Upper lobe of right lung (tissue), 1 donor: ENCODE measurements around the gene CYP24A1. TPM values are rescaled to one million over a fixed set of nuclear protein-coding genes. Genes with fewer than 3 reads are reported as not detected.

ENCODE experiments used
- ATAC-seq: fragments of 200-7000 bp; cut with Tn5 transposase; one replicate; pipeline ENCODE4 v1.9.1; 2020; ENCODE audit warnings: mild to moderate bottlenecking, moderate library complexity
- DNase-seq: peaks from one replicate; pipeline ENCODE4 v3.0.0-alpha.2; 2020
- H3K27ac ChIP-seq: fragments of 200-600 bp; one replicate; pipeline ENCODE4 v1.8.0; 2022
- H3K27me3 ChIP-seq: fragments of 200-600 bp; one replicate; pipeline ENCODE4 v1.8.0; 2022; ENCODE audit warnings: mild to moderate bottlenecking
- H3K36me3 ChIP-seq: fragments of 200-600 bp; one replicate; pipeline ENCODE4 v1.8.0; 2022
- H3K4me1 ChIP-seq: fragments of 200-600 bp; one replicate; pipeline ENCODE4 v1.8.0; 2022
- H3K4me3 ChIP-seq: fragments of 200-600 bp; one replicate; pipeline ENCODE4 v1.8.0; 2022; ENCODE audit warnings: mild to moderate bottlenecking
- H3K9me3 ChIP-seq: fragments of 200-600 bp; one replicate; pipeline ENCODE4 v1.8.0; 2022
- CTCF ChIP-seq: fragments of 200-600 bp; IDR thresholded peaks from one replicate; pipeline ENCODE4 v1.8.0; 2022; ENCODE audit warnings: antibody characterized with exemption
- intact Hi-C: fragments of 100-400 bp; cut with DNase I; formaldehyde crosslinking; loops from one replicate; pipeline ENCODE4 v1.11.0; 2022
- total RNA-seq: library from RNA; stranded (reverse); fragmentation: NEBNext Ultra II Directional; extraction: Animal tissue kit (Norgen Biotek cat#: 25700); gene quantifications from one replicate; pipeline ENCODE4 v1.2.1, GENCODE V29; 2021
- donor health status: DM: no; HTN: yes; CAD: no; lungs with severe emphysema.

Gene CYP24A1
- total RNA-seq, 1 donor from 2014 or later: 0.17 TPM

GRCh38 chr20:54153847-54154246 is 19.9 kb downstream of the CYP24A1 start:
- no peaks in the 10 kb centered on the region for H3K27me3 ChIP-seq
- TF ChIP-seq CTCF: no peak

GRCh38 chr20:54153041-54153327 is 20.8 kb downstream of the CYP24A1 start:
- ATAC-seq (no peak), DNase-seq (no peak)
- Histone ChIP-seq H3K4me1 (no peaks in the 10 kb centered on the region), H3K36me3 (no peaks in the 10 kb centered on the region), H3K27me3 (no peaks in the 10 kb centered on the region), H3K27ac (no peak overlapping the region), H3K9me3 (no peaks in the 10 kb centered on the region), H3K4me3 (no peak overlapping the region)
- TF ChIP-seq CTCF: no peak
- intact Hi-C loops: no loop called here

More at GRCh38 chr20:54153847-54154246, 19.9 kb downstream of the CYP24A1 start:
- H3K9me3 ChIP-seq: no peaks in the 10 kb centered on the region
- H3K4me3 ChIP-seq: no peak overlapping the region
- intact Hi-C loops: no loop called here
- no peak for DNase-seq
- no peaks in the 10 kb centered on the region for H3K36me3 ChIP-seq
- H3K27ac ChIP-seq: no peak overlapping the region
- H3K4me1 ChIP-seq: no peaks in the 10 kb centered on the region
- no peak for ATAC-seq

GRCh38 chr20:54152227-54153040 is 21.4 kb downstream of the CYP24A1 start:
- DNase-seq (no peak), ATAC-seq (no peak)
- Histone ChIP-seq H3K9me3 (no peaks in the 10 kb centered on the region), H3K27me3 (no peaks in the 10 kb centered on the region), H3K27ac (no peak overlapping the region), H3K4me1 (no peaks in the 10 kb centered on the region), H3K36me3 (no peaks in the 10 kb centered on the region), H3K4me3 (no peak overlapping the region)
- intact Hi-C loops: no loop called here
- TF ChIP-seq CTCF: no peak

- DNase-seq (no peak), ATAC-seq (no peak)
- intact Hi-C loops: no loop called here
- H3K4me1 ChIP-seq: no peaks in the 10 kb centered on the region
- no peak for TF ChIP-seq CTCF
- H3K4me3 ChIP-seq: no peak overlapping the region
- no peaks in the 10 kb centered on the region for H3K9me3 ChIP-seq
- no peak overlapping the region for H3K27ac ChIP-seq
- H3K36me3 ChIP-seq: no peaks in the 10 kb centered on the region
- H3K27me3 ChIP-seq: no peaks in the 10 kb centered on the region
Measured at GRCh38 chr20:54151511-54152226, 22.1 kb downstream of the CYP24A1 start.

GRCh38 chr20:54151075-54151439 is 22.7 kb downstream of the CYP24A1 start:
- TF ChIP-seq CTCF: no peak
- no peak for ATAC-seq
- no peaks in the 10 kb centered on the region for H3K4me1 ChIP-seq
- H3K36me3 ChIP-seq: no peaks in the 10 kb centered on the region
- no peaks in the 10 kb centered on the region for H3K9me3 ChIP-seq
- H3K4me3 ChIP-seq: no peak overlapping the region
- H3K27ac ChIP-seq: no peak overlapping the region
- no peaks in the 10 kb centered on the region for H3K27me3 ChIP-seq
- intact Hi-C loops: no loop called here
- DNase-seq: no peak
